Liver (tissue), 9 donors: ENCODE measurements around the gene GRAMD2A. TPM values are rescaled to one million over a fixed set of nuclear protein-coding genes. Genes with fewer than 3 reads are reported as not detected.

Experiments
- DNase-seq: peaks from one replicate; pipeline ENCODE4 v3.0.0-alpha.2; 2017; ENCODE audit warnings: low spot score
- H3K27ac ChIP-seq, 2 donors: one replicate each; pipeline ENCODE4 v1.7.0; 2013; ENCODE audit warnings: inconsistent platforms in 2 of 2, low read length in 2 of 2, control low read depth in 1 of 2, low read depth in 1 of 2, mild to moderate bottlenecking in 1 of 2
- H3K27me3 ChIP-seq, 4 donors: one replicate each; pipeline versions ENCODE4 v1.6.1 to v1.7.0; 2013; ENCODE audit warnings: low read length in 3 of 4, inconsistent platforms in 1 of 4, mild to moderate bottlenecking in 1 of 4, moderate library complexity in 1 of 4; ENCODE audit not compliant: control insufficient read depth in 4 of 4, insufficient read depth in 4 of 4
- H3K36me3 ChIP-seq, 4 donors: one replicate each; pipeline versions ENCODE4 v1.6.1 to v1.7.0; 2013; ENCODE audit warnings: low read length in 3 of 4, mild to moderate bottlenecking in 3 of 4, low read depth in 1 of 4, moderate library complexity in 1 of 4; ENCODE audit not compliant: control insufficient read depth in 4 of 4, insufficient read depth in 3 of 4
- H3K4me1 ChIP-seq, 4 donors: one replicate each; pipeline versions ENCODE4 v1.6.1 to v1.7.0; 2013; ENCODE audit warnings: low read length in 3 of 4, mild to moderate bottlenecking in 3 of 4, moderate library complexity in 1 of 4; ENCODE audit not compliant: control insufficient read depth in 4 of 4, insufficient read depth in 4 of 4
- H3K4me3 ChIP-seq, 3 donors: one replicate each; pipeline versions ENCODE4 v1.6.1 to v1.7.0; 2013; ENCODE audit warnings: low read length in 3 of 3, control low read depth in 1 of 3, low read depth in 1 of 3, mild to moderate bottlenecking in 1 of 3
- H3K9ac ChIP-seq, 2 donors: one replicate each; pipeline ENCODE4 v1.7.0; 2013; ENCODE audit warnings: low read length in 2 of 2, mild to moderate bottlenecking in 2 of 2, moderate library complexity in 2 of 2, control low read depth in 1 of 2, low read depth in 1 of 2
- H3K9me3 ChIP-seq, 4 donors: one replicate each; pipeline versions ENCODE4 v1.6.1 to v1.7.0; 2013; ENCODE audit warnings: low read length in 3 of 4; ENCODE audit not compliant: control insufficient read depth in 4 of 4
- CTCF ChIP-seq: fragments of 150-350 bp; IDR thresholded peaks from 2 replicates; pipeline ENCODE4 v1.5.1; 2017; ENCODE audit warnings: improper control_type of control experiment, low read depth, low read length; ENCODE audit not compliant: missing input control
- EGR1 ChIP-seq, 2 donors: IDR thresholded peaks; 2 replicates each; pipeline ENCODE4 v1.6.1; 2016 to 2018; ENCODE audit warnings: antibody characterized with exemption in 2 of 2, low read depth in 2 of 2
- FOXA1 ChIP-seq: IDR thresholded peaks from 2 replicates; pipeline ENCODE4 v1.6.1; 2016; ENCODE audit warnings: antibody characterized with exemption
- FOXA2 ChIP-seq: IDR thresholded peaks from 2 replicates; pipeline ENCODE4 v1.6.1; 2016; ENCODE audit warnings: antibody characterized with exemption
- GABPA ChIP-seq, 2 donors: IDR thresholded peaks in 1 of 2; conservative IDR thresholded peaks in 1 of 2; 2 replicates each; pipeline ENCODE4 v1.6.1; 2016; ENCODE audit warnings: antibody characterized with exemption in 2 of 2, mild to moderate bottlenecking in 1 of 2, moderate library complexity in 1 of 2
- HNF4A ChIP-seq, 2 donors: conservative IDR thresholded peaks; 2 replicates each; pipeline ENCODE4 v1.6.1; 2016; ENCODE audit warnings: antibody characterized with exemption in 2 of 2, mild to moderate bottlenecking in 2 of 2
- HNF4G ChIP-seq: IDR thresholded peaks from 2 replicates; pipeline ENCODE4 v1.6.1; 2016; ENCODE audit warnings: antibody characterized with exemption
- JUND ChIP-seq, 2 donors: IDR thresholded peaks; 2 replicates each; pipeline ENCODE4 v1.6.1; 2016; ENCODE audit warnings: antibody characterized with exemption in 2 of 2
- MAX ChIP-seq: IDR thresholded peaks from 2 replicates; pipeline ENCODE4 v1.6.1; 2016; ENCODE audit warnings: antibody characterized with exemption
- NR2F2 ChIP-seq: IDR thresholded peaks from 2 replicates; pipeline ENCODE4 v1.6.1; 2016; ENCODE audit warnings: antibody characterized with exemption
- RAD21 ChIP-seq, 2 donors: IDR thresholded peaks; 2 replicates each; pipeline ENCODE4 v1.6.1; 2016; ENCODE audit warnings: antibody characterized with exemption in 2 of 2, mild to moderate bottlenecking in 2 of 2
- REST ChIP-seq: IDR thresholded peaks from 2 replicates; pipeline ENCODE4 v1.6.1; 2016; ENCODE audit warnings: antibody characterized with exemption, mild to moderate bottlenecking
- RXRA ChIP-seq, 2 donors: IDR thresholded peaks; 2 replicates each; pipeline ENCODE4 v1.6.1; 2017 to 2018; ENCODE audit warnings: antibody characterized with exemption in 2 of 2, mild to moderate bottlenecking in 1 of 2
- SP1 ChIP-seq: IDR thresholded peaks from 2 replicates; pipeline ENCODE4 v1.6.1; 2018; ENCODE audit warnings: antibody characterized with exemption, mild to moderate bottlenecking
- TAF1 ChIP-seq: conservative IDR thresholded peaks from 2 replicates; pipeline ENCODE4 v1.6.1; 2016; ENCODE audit warnings: antibody characterized with exemption, mild to moderate bottlenecking
- YY1 ChIP-seq: IDR thresholded peaks from 2 replicates; pipeline ENCODE4 v1.6.1; 2016; ENCODE audit warnings: antibody characterized with exemption, mild to moderate bottlenecking
- ZBTB33 ChIP-seq: IDR thresholded peaks from 2 replicates; pipeline ENCODE4 v1.6.1; 2016; ENCODE audit warnings: antibody characterized with exemption
- WGBS: extraction: QIAGEN DNeasy Blood & Tissue Kit; methylation state at CpG from one replicate; pipeline ENCODE4 v1.1.7; 2013; 5-methylcytosine and 5-hydroxymethylcytosine counted together
- polyA plus RNA-seq, 2 donors: library from polyadenylated mRNA; stranded (reverse) in 1 of 2; unstranded in 1 of 2; fragments of 200-250 nt in 1 of 2; fragments of >200 nt in 1 of 2; fragmentation: Nextera tagmentation in 1 of 2; extraction: Ambion mirVana in 1 of 2; gene quantifications; one replicate each; pipeline versions ENCODE4 v1.2.1 to v1.2.3, GENCODE V29; 2013 to 2015
- total RNA-seq, 2 donors: library from RNA; depleted of rRNA; stranded (reverse); fragments of >200 nt; gene quantifications; one replicate each; pipeline ENCODE4 v1.2.3, GENCODE V29; 2014
- donor health status: healthy.
- donor health status: healthy.
- donor health status: healthy.
- donor health status: healthy.
- donor health status: healthy.

Gene GRAMD2A
- total and polyA plus RNA-seq, 4 donors, result not detected

DNA sequence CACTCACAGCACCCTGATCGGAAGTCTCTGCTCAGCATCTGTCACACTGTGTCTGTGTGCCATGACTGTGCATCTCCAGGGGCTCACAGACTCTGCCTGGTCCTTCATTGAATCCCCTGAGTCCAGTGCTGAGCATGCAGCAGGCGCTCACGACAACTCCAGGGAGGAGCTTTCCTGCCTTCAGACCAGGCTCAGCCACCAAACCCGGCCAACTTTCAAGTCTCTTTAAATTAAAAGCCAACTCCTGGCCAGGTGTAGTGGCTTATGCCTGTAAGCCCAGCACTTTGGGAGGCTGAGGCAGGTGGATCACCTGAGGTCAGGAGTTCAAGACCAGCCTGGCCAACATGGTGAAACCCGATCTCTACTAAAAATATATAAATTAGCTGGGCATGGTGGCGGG lies 24.2 kb downstream of the GRAMD2A start:
- WGBS, result 91% methylated on average over 6 of the region's 6 CpGs

More for the DNA sequence above, 24.2 kb downstream of the GRAMD2A start:
- Histone ChIP-seq H3K36me3 (no peaks in the 10 kb centered on the region), H3K27me3 (peaks cover 0 to 8% (median 0%) of the 10 kb centered on the region in 4 donors), H3K9me3 (no peaks in the 10 kb centered on the region), H3K4me3 (no peak overlapping the region), H3K4me1 (no peaks in the 10 kb centered on the region), H3K27ac (no peak overlapping the region), H3K9ac (no peak overlapping the region)
- no peak for TF ChIP-seq JUND (IDR thresholded peaks at IDR 0.05)
- TF ChIP-seq REST, result no peak
- TF ChIP-seq SP1, result no peak
- no peak for TF ChIP-seq MAX
- no peak for TF ChIP-seq RAD21 (IDR thresholded peaks at IDR 0.05)
- no peak for TF ChIP-seq ZBTB33
- no peak for TF ChIP-seq HNF4A (conservative IDR thresholded peaks at IDR 0.05)
- no peak for TF ChIP-seq FOXA2
- TF ChIP-seq TAF1, result no peak
- no peak for TF ChIP-seq YY1
- TF ChIP-seq RXRA (IDR thresholded peaks at IDR 0.05), result no peak
- no peak for TF ChIP-seq GABPA (IDR thresholded peaks at IDR 0.05 in 1 of 2, conservative IDR thresholded peaks at IDR 0.05 in 1 of 2)
- no peak for TF ChIP-seq EGR1 (IDR thresholded peaks at IDR 0.05; ENCODE audit: low read depth in 2 of 2)
- TF ChIP-seq NR2F2, result no peak
- no peak for TF ChIP-seq FOXA1
- no peak for TF ChIP-seq CTCF
- TF ChIP-seq HNF4G, result no peak
- no peak for DNase-seq
